OCI-LY7 (cell line): ENCODE measurements around the gene TNFAIP8L2. TPM values are rescaled to one million over a fixed set of nuclear protein-coding genes. Genes with fewer than 3 reads are reported as not detected.

ENCODE experiments used
- BruUV-seq: library from RNA; stranded (reverse); fragments of 400-500 nt; replicated peaks from 2 replicates; lab custom pipeline; 2021; lab: Mats Ljungman, UMichigan
- CTCF ChIA-PET: fragments of 300-600 bp; sonication (Branson Sonifier 250); formaldehyde crosslinking; loops from one replicate; lab custom pipeline; 2022; ENCODE audit warnings: antibody characterized with exemption; ENCODE audit not compliant: unreplicated experiment; lab: Charles Lee
- POLR2A ChIA-PET: fragments of 300-600 bp; sonication (Branson Sonifier 250); formaldehyde crosslinking; loops from one replicate; lab custom pipeline; 2022; ENCODE audit warnings: antibody characterized with exemption; lab: Charles Lee
- DNase-seq: peaks from one replicate; pipeline ENCODE4 v3.0.0-alpha.2; 2015; ENCODE audit warnings: low spot score
- H2AFZ ChIP-seq: fragments of 200-600 bp; sonication (generic), shearing (Covaris generic); 2 replicates; pipeline ENCODE4 v1.6.1; 2014; ENCODE audit warnings: mild to moderate bottlenecking, antibody characterized with exemption, low read length, moderate library complexity
- H3K27ac ChIP-seq: fragments of 200-600 bp; sonication (generic); 2 replicates; pipeline ENCODE4 v1.5.1; 2014; ENCODE audit warnings: mixed run types, low read depth, mild to moderate bottlenecking, moderate library complexity, low read length, inconsistent platforms; ENCODE audit not compliant: poor library complexity, severe bottlenecking
- H3K36me3 ChIP-seq: fragments of 200-600 bp; sonication (generic); 2 replicates; pipeline ENCODE4 v1.6.1; 2014; ENCODE audit warnings: mild to moderate bottlenecking, antibody characterized with exemption, low read length, moderate library complexity, mixed read lengths; ENCODE audit not compliant: insufficient read depth
- H3K4me1 ChIP-seq: fragments of 200-600 bp; sonication (generic); 2 replicates; pipeline ENCODE4 v1.5.1; 2014; ENCODE audit warnings: mild to moderate bottlenecking, low read length; ENCODE audit not compliant: insufficient read depth, poor library complexity, severe bottlenecking
- H3K4me2 ChIP-seq: fragments of 200-600 bp; sonication (generic); 2 replicates; pipeline ENCODE4 v1.6.1; 2014; ENCODE audit warnings: mild to moderate bottlenecking, low read length
- H3K4me3 ChIP-seq: fragments of 200-600 bp; sonication (generic); 2 replicates; pipeline ENCODE4 v1.5.1; 2014; ENCODE audit warnings: mild to moderate bottlenecking, low read depth, low read length; ENCODE audit not compliant: poor library complexity, severe bottlenecking
- H3K79me2 ChIP-seq: fragments of 200-600 bp; sonication (generic); 2 replicates; pipeline ENCODE4 v1.6.1; 2016; ENCODE audit warnings: low read depth, mild to moderate bottlenecking, low read length, moderate library complexity, mixed read lengths; ENCODE audit not compliant: insufficient read depth
- H3K9me2 ChIP-seq: fragments of 200-600 bp; sonication (generic); 2 replicates; pipeline ENCODE4 v1.6.1; 2016; ENCODE audit warnings: mild to moderate bottlenecking, low read length, mixed read lengths; ENCODE audit not compliant: insufficient read depth
- H3K9me3 ChIP-seq: fragments of 200-600 bp; sonication (generic); 2 replicates; pipeline ENCODE4 v1.6.1; 2014; ENCODE audit warnings: mild to moderate bottlenecking, mixed run types, low read length, mixed read lengths
- H4K20me1 ChIP-seq: fragments of 200-600 bp; sonication (generic); 2 replicates; pipeline ENCODE4 v1.6.1; 2014; ENCODE audit warnings: mild to moderate bottlenecking, antibody characterized with exemption, low read length, moderate library complexity, mixed read lengths; ENCODE audit not compliant: insufficient read depth
- CTCF ChIP-seq: fragments of 200-600 bp; sonication (generic); conservative IDR thresholded peaks from 2 replicates; pipeline ENCODE4 v1.5.1; 2014; ENCODE audit warnings: mild to moderate bottlenecking, antibody characterized with exemption, low read length, moderate library complexity, mixed read lengths
- EZH2phosphoT487 ChIP-seq: fragments of 200-600 bp; sonication (generic); IDR thresholded peaks from 2 replicates; pipeline ENCODE4 v1.6.1; 2018; ENCODE audit warnings: low read depth, borderline replicate concordance, mild to moderate bottlenecking, mixed run types, antibody characterized with exemption, low read length, moderate library complexity, mixed read lengths
- intact Hi-C: fragments of 100-400 bp; cut with micrococcal nuclease; formaldehyde crosslinking; loops from one replicate; pipeline ENCODE4 v1.10.0; 2022; ENCODE audit not compliant: unreplicated experiment
- total RNA-seq, 2 experiments: library from RNA; depleted of rRNA in 1 of 2; stranded (reverse); fragments of >200 nt in 1 of 2; shearing (Covaris generic) in 1 of 2; gene quantifications; 2 replicates each; pipeline ENCODE4 v1.2.3, GENCODE V29; 2014 to 2022

TNFAIP8L2 gene
- total RNA-seq, 2 experiments from 2014 or later: 9.2 to 12.5 TPM

GRCh38 chr1:151142411-151143056 lies 13.9 kb upstream of the TNFAIP8L2 start:
- H3K9me2 ChIP-seq: no peaks in the 10 kb centered on the region
- BruUV-seq: no TSS peak
- no peaks in the 10 kb centered on the region for H3K36me3 ChIP-seq
- POLR2A ChIA-PET: interaction anchor here (0.5 to 1.2 kb wide), 4 partner anchors 16 to 674 kb away, joined by 3 to 5 read pairs (median 3); partner anchors contain the start of gene PSMD4
- H3K4me3 ChIP-seq: no peak overlapping the region
- CTCF ChIA-PET: no interaction called here
- no peak overlapping the region for H3K27ac ChIP-seq
- H2AFZ ChIP-seq: no peak overlapping the region
- TF ChIP-seq EZH2phosphoT487 (no peak), CTCF (no peak)
- H3K9me3 ChIP-seq: no peaks in the 10 kb centered on the region
- peaks cover 37% of the 10 kb centered on the region for H3K4me1 ChIP-seq
- no peak for DNase-seq
- intact Hi-C loops: no loop called here
- H4K20me1 ChIP-seq: no peaks in the 10 kb centered on the region
- peak overlapping the region; percentile 17 for H3K4me2 ChIP-seq
- no peaks in the 10 kb centered on the region for H3K79me2 ChIP-seq

- CTCF ChIA-PET: no interaction called here
- BruUV-seq: no TSS peak
Measured at GRCh38 chr1:151143057-151143435, 13.4 kb upstream of the TNFAIP8L2 start.

More at GRCh38 chr1:151143057-151143435, 13.4 kb upstream of the TNFAIP8L2 start:
- no peaks in the 10 kb centered on the region for H3K9me3 ChIP-seq
- H3K79me2 ChIP-seq: no peaks in the 10 kb centered on the region
- POLR2A ChIA-PET: interaction anchor here (0.5 kb wide), 1 partner anchor 674 kb away, joined by 5 read pairs; no protein-coding TSS in a partner anchor
- H3K36me3 ChIP-seq: no peaks in the 10 kb centered on the region
- peak overlapping the region; percentile 17 for H3K4me2 ChIP-seq
- no peak overlapping the region for H3K4me3 ChIP-seq
- intact Hi-C loops: no loop called here
- H3K9me2 ChIP-seq: no peaks in the 10 kb centered on the region
- peaks cover 37% of the 10 kb centered on the region for H3K4me1 ChIP-seq
- H2AFZ ChIP-seq: peak overlapping the region; percentile 43; the same call in 1 of the 2 replicates
- no peak overlapping the region for H3K27ac ChIP-seq
- H4K20me1 ChIP-seq: no peaks in the 10 kb centered on the region
- TF ChIP-seq CTCF (no peak), EZH2phosphoT487 (no peak)
- no peak for DNase-seq
